ENCODE results near the gene MAP4K3.
A peak's percentile ranks its signal among the peaks of the same experiment; 100 is the strongest.

Gene MAP4K3

DNA sequence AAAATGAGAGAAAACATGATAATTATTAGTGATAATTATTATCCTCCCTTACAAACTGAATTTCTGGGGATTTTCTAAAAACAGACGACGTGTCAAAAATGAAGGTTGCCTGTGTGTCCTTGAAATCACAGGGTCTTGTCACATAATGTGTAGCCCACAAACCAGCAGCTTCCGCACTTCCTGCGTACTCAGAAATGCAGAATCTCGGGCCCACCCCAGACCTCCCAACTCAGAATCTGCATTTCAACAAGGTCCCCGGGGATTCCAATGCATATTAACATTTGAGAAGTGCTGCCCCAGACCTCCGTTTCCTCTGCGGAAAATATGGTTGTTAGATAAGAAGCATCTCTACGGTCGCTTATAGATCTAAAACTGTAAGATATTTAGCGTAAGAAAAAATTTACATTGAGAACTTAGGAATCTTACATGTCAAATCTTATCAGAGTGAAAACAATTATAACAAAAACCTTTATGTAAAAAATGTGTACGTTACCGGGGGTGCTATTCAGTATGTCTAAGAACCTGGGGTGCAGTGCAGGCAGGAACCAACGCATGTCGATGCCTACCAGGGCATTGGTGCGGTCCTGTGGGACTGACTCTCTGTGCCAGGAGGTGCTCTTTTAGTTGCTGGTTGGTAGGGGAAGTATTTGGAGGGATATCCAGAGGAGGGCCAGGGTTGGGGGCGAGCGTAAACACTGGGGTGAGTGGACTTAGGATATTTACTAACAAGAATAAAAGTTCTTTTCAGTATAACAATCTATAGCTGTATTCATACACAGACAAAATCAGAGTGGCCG, 208.5 kb downstream of the MAP4K3 start:
- TF ChIP-seq POLR2A (IDR thresholded peaks at IDR 0.05; ENCODE audit: low read depth, low read length), result no peak
- peak; percentile 11 for FAIRE-seq
- DNase-seq (ENCODE audit: insufficient read length, low spot score), result no peak

DNA sequence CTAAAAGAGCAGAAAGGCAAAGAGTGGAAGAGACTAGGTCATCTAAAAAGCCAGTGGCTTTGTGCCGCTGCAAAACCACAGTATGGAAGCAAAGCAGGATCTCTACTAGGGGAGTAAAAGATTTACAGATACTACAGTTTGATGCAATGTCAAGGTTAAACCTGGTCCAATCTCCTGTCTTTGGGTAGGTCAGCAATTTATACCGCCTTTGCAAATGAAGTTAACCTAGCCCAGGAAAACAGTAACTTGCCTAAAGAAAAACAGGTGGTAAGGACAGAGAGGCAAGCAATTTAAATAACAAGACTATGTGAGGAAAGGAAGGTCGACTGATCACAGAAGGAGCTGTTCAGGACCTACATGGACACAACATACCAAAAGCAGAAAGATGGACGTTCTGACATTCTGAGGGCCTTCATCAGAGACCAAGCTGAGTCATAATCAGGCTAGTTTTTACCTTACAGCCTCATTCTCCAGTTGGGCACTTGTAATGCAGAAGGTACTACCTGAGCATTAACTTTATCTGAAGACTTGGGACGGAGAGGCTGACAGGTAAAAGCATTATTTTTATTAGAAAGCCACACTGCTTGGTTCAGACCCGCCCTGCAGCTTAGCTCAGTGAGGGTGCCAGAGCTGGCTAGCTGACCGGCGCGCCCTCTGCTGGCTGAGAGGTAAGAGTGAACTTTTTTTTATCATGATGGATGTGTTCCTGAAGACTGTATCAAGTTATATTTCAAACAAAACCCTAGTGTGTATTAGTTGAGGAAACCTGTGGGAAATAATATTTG, 209.3 kb downstream of the MAP4K3 start:
- TF ChIP-seq POLR2A (IDR thresholded peaks at IDR 0.05; ENCODE audit: low read depth, low read length), result no peak
- peak; percentile 95 for FAIRE-seq
- peak; percentile 42 for DNase-seq (ENCODE audit: insufficient read length, low spot score)

DNA sequence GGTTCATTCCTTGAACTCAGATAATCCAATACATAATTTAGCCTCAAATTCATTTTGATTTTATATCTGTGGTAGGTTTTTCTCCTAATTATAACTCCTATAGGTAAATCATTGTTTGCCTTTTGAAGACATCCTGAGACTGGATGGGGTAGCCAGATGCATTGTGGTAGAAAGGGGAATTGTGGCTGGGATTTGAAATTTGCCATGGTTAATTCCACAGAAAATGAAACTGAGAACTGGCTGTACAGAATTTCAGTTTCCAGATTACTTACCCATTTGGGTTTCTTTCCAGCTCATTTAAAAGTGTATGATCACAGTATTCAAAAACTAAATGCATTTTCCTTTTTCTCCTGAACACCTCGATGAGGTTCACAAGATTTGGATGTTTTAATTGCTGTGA, 211.5 kb downstream of the MAP4K3 start:
- no peak for TF ChIP-seq POLR2A (IDR thresholded peaks at IDR 0.05; ENCODE audit: low read depth, low read length)
- DNase-seq (ENCODE audit: insufficient read length, low spot score) (no peak), FAIRE-seq (no peak)

DNA sequence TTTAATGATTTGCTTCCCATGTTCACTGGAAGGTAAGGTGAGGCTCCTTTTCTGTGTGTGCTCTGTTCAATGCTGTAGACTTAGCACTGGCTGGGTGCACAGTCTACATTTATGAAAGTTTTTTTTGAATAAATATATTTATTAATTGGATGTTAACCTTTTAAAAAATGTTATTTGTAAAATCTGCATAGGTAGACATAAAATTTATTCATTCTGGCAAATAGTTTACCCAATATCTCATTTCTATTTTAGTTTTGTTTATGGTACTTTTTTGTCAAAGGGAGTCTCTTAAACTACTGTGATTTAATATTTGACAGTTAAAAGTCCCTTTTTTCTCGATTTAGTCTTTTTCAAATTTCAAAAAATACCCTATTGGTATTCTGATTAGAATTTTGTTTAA, 213.2 kb downstream of the MAP4K3 start:
- DNase-seq (ENCODE audit: insufficient read length, low spot score) (no peak), FAIRE-seq (no peak)
- no peak for TF ChIP-seq POLR2A (IDR thresholded peaks at IDR 0.05; ENCODE audit: low read depth, low read length)

DNA sequence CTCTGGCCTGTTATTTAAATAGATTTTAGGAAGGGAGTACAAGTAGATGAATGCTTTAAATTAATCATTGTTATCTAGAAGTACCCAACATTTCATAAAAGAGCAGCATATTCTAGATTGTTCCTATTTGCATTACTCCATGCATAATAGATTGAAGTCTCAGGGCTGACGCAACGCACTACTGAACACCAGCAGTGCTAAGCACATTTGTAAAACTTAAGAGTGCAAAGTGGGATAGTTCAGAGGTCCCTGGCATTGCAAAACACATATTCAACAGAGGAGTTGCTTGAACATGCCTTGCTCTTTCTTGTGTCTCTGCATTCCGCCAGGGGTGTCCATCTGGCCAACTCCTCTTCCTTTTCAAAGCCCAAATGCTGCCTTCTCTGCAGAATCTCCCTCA, 215.6 kb downstream of the MAP4K3 start:
- TF ChIP-seq POLR2A (IDR thresholded peaks at IDR 0.05; ENCODE audit: low read depth, low read length), result no peak
- DNase-seq (ENCODE audit: insufficient read length, low spot score) (no peak), FAIRE-seq (no peak)

DNA sequence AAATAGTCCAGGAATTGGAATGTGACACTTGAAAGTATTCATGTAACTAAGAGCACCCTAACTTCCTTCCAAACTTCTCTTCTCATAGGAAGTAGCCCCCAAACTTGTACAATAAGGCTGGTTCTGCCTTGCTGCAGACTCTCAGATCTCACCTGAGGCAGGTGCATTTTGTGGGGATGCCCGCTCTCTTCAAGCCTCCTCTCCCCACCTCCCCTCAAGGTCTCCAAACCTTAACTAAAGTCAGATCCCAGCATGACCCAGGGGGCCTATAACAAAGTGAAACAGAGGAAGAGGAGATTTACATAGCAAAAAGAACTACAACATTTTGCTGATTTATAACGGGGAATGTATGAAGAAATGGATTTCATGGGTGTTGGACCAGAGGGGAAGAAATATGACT, 216.9 kb downstream of the MAP4K3 start:
- DNase-seq (ENCODE audit: insufficient read length, low spot score) (no peak), FAIRE-seq (no peak)
- TF ChIP-seq POLR2A (IDR thresholded peaks at IDR 0.05; ENCODE audit: low read depth, low read length), result no peak

DNA sequence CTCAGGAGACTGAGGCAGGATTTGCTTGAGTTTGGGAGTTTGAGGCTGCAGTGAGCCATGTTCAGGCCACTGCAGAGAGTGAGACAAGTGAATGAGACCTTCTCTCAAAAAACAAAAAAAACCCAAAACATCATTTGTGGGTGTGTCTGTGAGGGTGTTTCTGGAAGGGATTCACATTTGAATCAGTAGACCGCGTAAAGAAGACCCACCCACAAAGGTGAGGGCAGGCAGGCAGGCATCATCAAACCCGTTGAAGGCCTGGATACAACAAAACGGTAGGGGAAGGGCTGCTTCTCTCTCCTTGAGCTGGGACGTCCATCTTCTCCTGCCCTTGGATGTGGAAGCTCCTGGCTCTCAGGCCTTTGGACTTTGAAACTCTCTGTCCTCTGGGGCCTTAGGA, 218.7 kb downstream of the MAP4K3 start:
- no peak for TF ChIP-seq POLR2A (IDR thresholded peaks at IDR 0.05; ENCODE audit: low read depth, low read length)
- DNase-seq (ENCODE audit: insufficient read length, low spot score), result no peak
- FAIRE-seq, result no peak

DNA sequence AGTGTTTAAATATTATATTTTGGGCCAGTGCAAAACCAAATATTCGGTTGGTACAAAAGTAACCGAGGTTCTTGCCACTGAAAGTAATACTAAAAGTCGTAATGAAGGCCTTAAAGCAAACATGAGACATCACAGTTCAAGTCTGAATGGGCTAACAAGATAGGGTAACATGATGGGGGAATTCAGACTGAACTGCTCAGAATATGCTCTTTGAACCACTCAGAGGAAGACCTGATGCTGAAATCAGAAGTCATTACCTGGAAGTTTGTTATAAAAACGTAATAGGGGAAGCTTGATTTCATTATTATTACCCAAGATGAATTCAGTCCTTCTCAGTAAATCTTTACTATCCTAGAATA, 219.9 kb downstream of the MAP4K3 start:
- no peak for DNase-seq (ENCODE audit: insufficient read length, low spot score)
- no peak for TF ChIP-seq POLR2A (IDR thresholded peaks at IDR 0.05; ENCODE audit: low read depth, low read length)
- no peak for FAIRE-seq

DNA sequence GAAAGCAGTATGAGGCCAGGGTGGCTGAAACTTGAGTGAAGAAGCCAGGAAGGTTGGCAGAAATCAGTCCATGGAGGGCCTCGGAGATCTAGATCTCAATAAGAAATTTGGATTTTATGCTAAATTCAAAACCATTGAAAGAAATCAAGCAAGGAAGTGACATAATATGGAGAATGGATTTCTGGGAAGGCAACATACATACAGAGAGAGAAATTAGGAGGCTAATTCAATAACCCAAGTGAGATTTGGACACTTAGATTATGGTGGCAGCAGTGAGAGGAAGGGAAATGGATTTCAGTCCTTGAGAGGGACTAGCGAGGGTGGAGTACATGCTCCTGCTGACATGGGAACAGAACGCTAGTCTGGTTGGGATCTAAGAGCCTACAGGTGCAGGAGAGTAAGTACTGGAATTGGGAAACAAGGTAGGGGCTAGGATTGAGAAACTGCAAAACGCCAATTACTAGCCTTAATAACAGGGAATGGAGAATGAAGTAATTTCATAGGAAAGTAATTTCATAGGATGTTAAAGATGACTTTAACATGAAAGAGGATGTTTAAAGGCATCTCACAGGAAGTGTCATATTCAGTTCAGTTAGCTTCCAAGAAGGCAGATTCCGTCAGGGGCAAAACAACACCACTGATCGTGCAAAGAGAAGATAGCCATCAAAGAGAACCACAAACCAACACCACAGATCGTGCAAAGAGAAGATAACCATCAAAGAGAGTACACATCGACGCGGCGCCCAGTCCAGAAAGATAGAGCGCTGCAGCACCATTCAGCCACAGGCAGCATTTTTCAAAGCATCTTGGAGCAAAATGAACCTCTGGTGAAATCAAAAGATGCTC, 220.5 kb downstream of the MAP4K3 start:
- DNase-seq (ENCODE audit: insufficient read length, low spot score), result no peak
- no peak for FAIRE-seq
- TF ChIP-seq POLR2A (IDR thresholded peaks at IDR 0.05; ENCODE audit: low read depth, low read length), result no peak

DNA sequence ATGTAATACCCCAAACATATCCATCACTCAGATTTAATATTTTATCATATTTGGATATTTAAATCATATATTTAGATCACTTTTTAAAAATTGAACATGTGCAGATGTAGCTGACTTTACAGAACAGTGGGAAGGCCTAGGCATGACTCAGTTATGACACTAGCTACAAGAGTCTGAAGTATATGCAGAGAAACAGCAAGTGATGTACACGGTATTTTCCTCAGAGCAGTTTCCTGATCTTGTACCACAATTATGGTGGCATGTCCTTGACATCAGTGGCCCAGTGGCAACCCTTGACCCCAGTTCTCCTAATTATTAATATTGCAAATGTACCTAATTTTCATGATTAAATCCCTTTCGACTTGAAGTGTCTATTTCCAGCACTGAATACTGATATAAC, 221.5 kb downstream of the MAP4K3 start:
- FAIRE-seq, result no peak

DNA sequence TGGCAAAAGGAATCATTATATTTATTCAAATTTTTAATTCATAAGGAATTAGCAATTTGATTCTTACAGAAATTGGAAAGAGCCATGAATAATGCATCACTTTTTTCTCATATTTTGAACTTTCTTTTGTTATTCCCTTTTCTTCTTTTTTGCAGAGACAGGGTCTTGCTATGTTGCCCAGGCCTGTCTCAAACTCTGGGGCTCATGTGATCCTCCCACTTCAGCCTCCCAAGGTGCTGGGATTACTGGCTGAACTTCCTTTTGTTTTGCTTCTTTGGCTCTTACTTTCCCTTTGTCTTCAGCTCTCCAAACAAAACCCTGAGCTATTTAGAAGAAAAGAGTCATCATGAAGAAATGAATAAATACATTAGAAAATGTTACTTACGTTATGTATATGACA, 224.1 kb downstream of the MAP4K3 start:
- no peak for TF ChIP-seq POLR2A (IDR thresholded peaks at IDR 0.05; ENCODE audit: low read depth, low read length)
- DNase-seq (ENCODE audit: insufficient read length, low spot score) (no peak), FAIRE-seq (no peak)

More for the DNA sequence above, 221.5 kb downstream of the MAP4K3 start:
- no peak for TF ChIP-seq POLR2A (IDR thresholded peaks at IDR 0.05; ENCODE audit: low read depth, low read length)
- DNase-seq (ENCODE audit: insufficient read length, low spot score), result no peak

DNA sequence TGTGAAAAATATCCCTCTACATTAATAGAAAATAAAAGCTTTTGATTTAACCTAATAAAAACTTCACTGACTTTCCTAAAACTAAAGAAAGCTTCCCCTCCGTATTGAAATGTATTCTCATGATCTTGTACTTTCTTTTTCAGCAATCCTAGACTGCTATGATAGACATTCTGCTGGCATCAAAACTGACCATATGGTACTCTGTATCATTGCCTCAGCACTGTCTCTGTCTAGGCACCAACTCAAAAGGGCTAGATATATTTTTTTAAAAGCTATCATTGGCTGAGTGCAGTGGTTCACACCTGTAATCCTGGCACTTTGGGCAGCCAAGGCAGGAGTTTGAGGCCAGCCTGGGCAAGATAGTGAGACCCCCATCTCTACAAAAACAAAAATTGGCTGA, 226.2 kb downstream of the MAP4K3 start:
- FAIRE-seq, result no peak

DNA sequence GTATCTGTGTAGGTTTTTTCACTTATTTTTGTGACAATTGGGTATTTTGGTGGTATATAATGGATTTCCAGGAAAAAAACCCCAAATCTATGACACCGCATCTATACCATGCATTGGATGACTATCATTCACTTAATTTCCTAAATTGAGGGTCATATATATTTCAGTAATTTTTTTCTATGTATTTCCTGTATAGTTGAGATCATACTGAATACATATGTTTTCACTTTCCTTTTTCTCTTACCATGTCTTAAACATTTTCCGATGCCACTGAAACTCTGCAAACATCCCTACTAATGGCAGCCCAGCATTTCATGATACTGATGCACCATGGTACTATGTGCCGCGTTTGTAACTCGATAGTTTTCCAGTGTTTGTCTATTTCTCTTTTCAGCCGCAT, 233.7 kb downstream of the MAP4K3 start:
- no peak for DNase-seq (ENCODE audit: insufficient read length, low spot score)
- no peak for FAIRE-seq
- TF ChIP-seq POLR2A (IDR thresholded peaks at IDR 0.05; ENCODE audit: low read depth, low read length), result no peak

More for the DNA sequence above, 226.2 kb downstream of the MAP4K3 start:
- TF ChIP-seq POLR2A (IDR thresholded peaks at IDR 0.05; ENCODE audit: low read depth, low read length), result no peak
- no peak for DNase-seq (ENCODE audit: insufficient read length, low spot score)
